COR-L47 (cell line): ENCODE data around the gene POLD1.
"Not testable (repeated sequence)": the region's sequence is repeated elsewhere in the genome, so short reads cannot be mapped to it uniquely, and the experiment has no call there.

ENCODE experiments used
- DNase-seq: peaks from one replicate; lab custom pipeline; 2025; lab: John Stamatoyannopoulos, UW

The POLD1 gene

GRCh38 chr19:50365434-50366306 is 18.5 kb upstream of the POLD1 start, which contains the start of gene NAPSA:
Gene NAPSA (minus strand): TSS chr19:50365639. CDS start chr19:50365621, 18 bp downstream.
- DNase-seq: no peak

- peak; percentile 68 for DNase-seq
These were observed 15.2 kb upstream of the POLD1 start for GRCh38 chr19:50368649-50369570.

GRCh38 chr19:50371914-50372475 is 12.2 kb upstream of the POLD1 start:
- no peak for DNase-seq

- DNase-seq: peak; percentile 97
These were observed 7.7 kb upstream of the POLD1 start, which contains the start of gene NR1H2 for GRCh38 chr19:50376166-50377050. Gene NR1H2 (plus strand): TSS chr19:50376457. CDS start chr19:50377606, 1,149 bp downstream.

GRCh38 chr19:50377051-50377461 is 7.1 kb upstream of the POLD1 start:
- peak; percentile 35 for DNase-seq

GRCh38 chr19:50377517-50377916 is 6.6 kb upstream of the POLD1 start:
- no peak for DNase-seq

GRCh38 chr19:50378169-50378862 is 5.8 kb upstream of the POLD1 start:
- no peak for DNase-seq

- no peak for DNase-seq
These were observed 5.3 kb upstream of the POLD1 start for GRCh38 chr19:50378863-50379236.

GRCh38 chr19:50379602-50380001 is 4.5 kb upstream of the POLD1 start:
- DNase-seq: no peak

GRCh38 chr19:50380137-50380536 is 4.0 kb upstream of the POLD1 start:
- no peak for DNase-seq

- no peak for DNase-seq
These were observed 3.4 kb upstream of the POLD1 start for GRCh38 chr19:50380751-50381151.

- DNase-seq: no peak
These were observed 2.0 kb upstream of the POLD1 start for GRCh38 chr19:50381881-50382729.

GRCh38 chr19:50383001-50383851 is 921 bp upstream of the POLD1 start:
- no peak for DNase-seq

- DNase-seq: no peak
These were observed 763 bp downstream of the POLD1 start for GRCh38 chr19:50384685-50385535.

- DNase-seq: no peak
These were observed 3.2 kb downstream of the POLD1 start for GRCh38 chr19:50387176-50387867.

GRCh38 chr19:50387868-50388245 is 3.7 kb downstream of the POLD1 start:
- DNase-seq: no peak

GRCh38 chr19:50390295-50390694 is 6.1 kb downstream of the POLD1 start:
- not testable (repeated sequence) for DNase-seq
